ENCODE data around the gene SAPCD2.
A peak's percentile ranks its signal among the peaks of the same experiment; 100 is the strongest.

The SAPCD2 gene

GRCh38 chr9:137075275-137075775, 5.0 kb upstream of the SAPCD2 start:
- no peak overlapping the region for H3K4me3 ChIP-seq (ENCODE audit: low read length)
- H3K4me1 ChIP-seq (ENCODE audit: control insufficient read depth, insufficient read depth, low read length): peaks cover 42% of the 10 kb centered on the region
- no peak overlapping the region for H3K9ac ChIP-seq (ENCODE audit: low read length)
- H3K9me3 ChIP-seq (ENCODE audit: control insufficient read depth, low read length): no peaks in the 10 kb centered on the region
- H3K36me3 ChIP-seq (ENCODE audit: control insufficient read depth, insufficient read depth, low read length): no peaks in the 10 kb centered on the region
- H3K27me3 ChIP-seq (ENCODE audit: control insufficient read depth, insufficient read depth, low read length): no peaks in the 10 kb centered on the region

DNA sequence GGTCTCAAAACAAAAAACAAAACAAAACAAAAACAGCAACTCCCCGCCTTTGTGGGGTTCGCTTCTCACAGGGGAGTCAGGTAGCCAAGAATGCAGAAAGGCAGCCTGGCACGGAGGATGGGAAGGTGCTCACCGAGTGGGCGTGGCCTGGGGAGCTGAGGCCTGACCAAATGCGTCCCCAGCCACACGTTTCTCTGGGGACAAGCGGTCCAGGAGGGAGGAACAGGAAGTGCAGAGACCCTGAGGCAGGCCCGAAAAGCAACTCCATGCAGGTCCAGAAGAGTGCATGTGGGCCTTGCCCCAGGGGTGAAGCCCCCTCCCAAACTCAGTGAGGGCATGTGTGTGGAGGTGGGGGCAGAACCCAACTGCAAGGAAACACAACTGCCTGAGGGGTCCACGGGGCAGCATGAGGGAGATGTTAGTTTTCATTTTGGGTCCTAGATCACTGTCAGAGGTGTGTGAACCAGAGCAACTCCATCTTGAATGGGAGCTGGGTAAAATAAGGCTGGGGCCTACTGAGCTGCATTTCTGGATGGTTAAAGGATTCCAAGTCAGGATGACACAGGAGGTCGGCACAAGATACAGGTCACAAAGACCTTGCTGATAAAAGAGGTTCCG, 4.4 kb upstream of the SAPCD2 start:
- Histone ChIP-seq H3K4me3 (ENCODE audit: low read length) (no peak overlapping the region), H3K9me3 (ENCODE audit: control insufficient read depth, low read length) (no peaks in the 10 kb centered on the region), H3K27me3 (ENCODE audit: control insufficient read depth, insufficient read depth, low read length) (no peaks in the 10 kb centered on the region), H3K36me3 (ENCODE audit: control insufficient read depth, insufficient read depth, low read length) (no peaks in the 10 kb centered on the region), H3K4me1 (ENCODE audit: control insufficient read depth, insufficient read depth, low read length) (peaks cover 41% of the 10 kb centered on the region), H3K9ac (ENCODE audit: low read length) (no peak overlapping the region)

DNA sequence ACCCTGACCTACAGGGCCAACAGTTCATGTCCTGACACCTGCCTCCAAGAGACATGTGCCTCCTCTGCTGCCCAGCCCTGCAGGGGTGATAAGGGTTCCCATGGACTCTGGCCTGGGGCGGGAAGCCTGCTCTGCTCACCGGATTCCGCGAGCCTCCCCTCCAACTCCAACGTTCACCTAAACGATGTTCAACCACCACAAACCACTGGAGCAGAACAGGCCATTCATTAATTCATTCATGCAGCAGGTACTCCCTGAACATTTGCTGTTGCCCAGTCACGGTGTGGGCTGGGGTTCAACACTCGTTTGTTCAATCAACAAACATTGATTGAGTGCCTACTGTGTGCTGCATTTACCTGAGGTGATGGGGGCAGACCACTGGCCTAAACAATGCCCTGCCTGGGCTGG, 3.6 kb upstream of the SAPCD2 start:
- Histone ChIP-seq H3K9ac (ENCODE audit: low read length) (no peak overlapping the region), H3K9me3 (ENCODE audit: control insufficient read depth, low read length) (no peaks in the 10 kb centered on the region), H3K27me3 (ENCODE audit: control insufficient read depth, insufficient read depth, low read length) (peaks cover 4% of the 10 kb centered on the region), H3K4me3 (ENCODE audit: low read length) (no peak overlapping the region), H3K36me3 (ENCODE audit: control insufficient read depth, insufficient read depth, low read length) (no peaks in the 10 kb centered on the region), H3K4me1 (ENCODE audit: control insufficient read depth, insufficient read depth, low read length) (peaks cover 41% of the 10 kb centered on the region)

GRCh38 chr9:137071282-137071681, 925 bp upstream of the SAPCD2 start:
- Histone ChIP-seq H3K36me3 (ENCODE audit: control insufficient read depth, insufficient read depth, low read length) (no peaks in the 10 kb centered on the region), H3K4me1 (ENCODE audit: control insufficient read depth, insufficient read depth, low read length) (peaks cover 41% of the 10 kb centered on the region), H3K27me3 (ENCODE audit: control insufficient read depth, insufficient read depth, low read length) (peaks cover 13% of the 10 kb centered on the region), H3K9ac (ENCODE audit: low read length) (peak overlapping the region; percentile 65), H3K9me3 (ENCODE audit: control insufficient read depth, low read length) (no peaks in the 10 kb centered on the region), H3K4me3 (ENCODE audit: low read length) (no peak overlapping the region)

DNA sequence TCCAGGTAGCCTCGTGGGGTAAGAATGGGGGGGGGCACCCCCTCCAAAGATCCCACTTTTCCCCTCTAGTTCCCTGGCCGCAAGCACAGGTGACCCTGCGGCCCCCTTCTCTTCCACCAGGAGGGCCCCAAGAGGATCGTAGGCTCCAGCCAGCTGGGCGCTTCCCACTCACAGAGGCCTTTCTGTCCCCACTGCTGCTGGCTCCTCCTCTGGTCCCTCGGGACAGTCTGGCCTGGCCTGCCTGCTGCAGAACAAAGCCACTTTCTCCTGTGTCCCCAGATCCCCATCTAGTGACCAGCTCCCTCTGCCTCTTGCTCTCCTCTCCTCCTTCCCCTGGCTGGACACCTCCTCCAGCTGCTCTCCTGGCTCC, 534 bp upstream of the SAPCD2 start:
- H3K27me3 ChIP-seq (ENCODE audit: control insufficient read depth, insufficient read depth, low read length): peaks cover 13% of the 10 kb centered on the region
- no peak overlapping the region for H3K4me3 ChIP-seq (ENCODE audit: low read length)
- peak overlapping the region; percentile 65 for H3K9ac ChIP-seq (ENCODE audit: low read length)
- no peaks in the 10 kb centered on the region for H3K9me3 ChIP-seq (ENCODE audit: control insufficient read depth, low read length)
- H3K36me3 ChIP-seq (ENCODE audit: control insufficient read depth, insufficient read depth, low read length): no peaks in the 10 kb centered on the region
- peaks cover 42% of the 10 kb centered on the region for H3K4me1 ChIP-seq (ENCODE audit: control insufficient read depth, insufficient read depth, low read length)

DNA sequence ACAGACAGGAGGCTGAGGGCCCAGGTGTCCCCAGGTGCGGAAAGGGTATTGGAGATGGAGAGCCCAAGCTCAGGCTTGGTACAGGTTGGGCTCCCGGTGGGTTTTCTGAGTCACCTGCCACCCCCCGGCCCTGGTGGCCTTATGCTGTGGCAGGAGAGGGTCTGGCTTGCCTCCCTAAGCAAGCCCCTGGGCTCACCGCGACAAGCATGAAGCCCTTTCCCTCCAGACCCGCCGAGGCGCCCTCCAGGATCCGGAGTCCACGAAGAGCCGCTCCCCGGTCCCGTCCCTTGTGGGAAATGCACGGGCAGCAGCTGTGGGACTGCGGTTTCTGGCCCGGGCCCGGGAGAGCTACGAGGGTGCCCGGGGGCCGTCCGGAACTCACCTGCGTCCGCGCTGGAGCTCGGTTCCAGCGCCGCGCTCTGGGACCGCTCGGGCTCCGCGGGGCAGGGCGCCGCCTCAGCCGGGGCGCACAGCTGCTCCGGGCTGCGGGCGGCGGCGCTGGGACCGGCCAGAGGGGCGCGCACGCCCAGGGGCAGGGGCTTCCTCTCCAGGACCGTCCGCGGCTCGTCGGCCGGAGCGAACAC, 757 bp downstream of the SAPCD2 start:
- Histone ChIP-seq H3K9ac (ENCODE audit: low read length) (no peak overlapping the region), H3K27me3 (ENCODE audit: control insufficient read depth, insufficient read depth, low read length) (peaks cover 13% of the 10 kb centered on the region), H3K36me3 (ENCODE audit: control insufficient read depth, insufficient read depth, low read length) (no peaks in the 10 kb centered on the region), H3K4me3 (ENCODE audit: low read length) (no peak overlapping the region), H3K9me3 (ENCODE audit: control insufficient read depth, low read length) (no peaks in the 10 kb centered on the region), H3K4me1 (ENCODE audit: control insufficient read depth, insufficient read depth, low read length) (peaks cover 42% of the 10 kb centered on the region)

DNA sequence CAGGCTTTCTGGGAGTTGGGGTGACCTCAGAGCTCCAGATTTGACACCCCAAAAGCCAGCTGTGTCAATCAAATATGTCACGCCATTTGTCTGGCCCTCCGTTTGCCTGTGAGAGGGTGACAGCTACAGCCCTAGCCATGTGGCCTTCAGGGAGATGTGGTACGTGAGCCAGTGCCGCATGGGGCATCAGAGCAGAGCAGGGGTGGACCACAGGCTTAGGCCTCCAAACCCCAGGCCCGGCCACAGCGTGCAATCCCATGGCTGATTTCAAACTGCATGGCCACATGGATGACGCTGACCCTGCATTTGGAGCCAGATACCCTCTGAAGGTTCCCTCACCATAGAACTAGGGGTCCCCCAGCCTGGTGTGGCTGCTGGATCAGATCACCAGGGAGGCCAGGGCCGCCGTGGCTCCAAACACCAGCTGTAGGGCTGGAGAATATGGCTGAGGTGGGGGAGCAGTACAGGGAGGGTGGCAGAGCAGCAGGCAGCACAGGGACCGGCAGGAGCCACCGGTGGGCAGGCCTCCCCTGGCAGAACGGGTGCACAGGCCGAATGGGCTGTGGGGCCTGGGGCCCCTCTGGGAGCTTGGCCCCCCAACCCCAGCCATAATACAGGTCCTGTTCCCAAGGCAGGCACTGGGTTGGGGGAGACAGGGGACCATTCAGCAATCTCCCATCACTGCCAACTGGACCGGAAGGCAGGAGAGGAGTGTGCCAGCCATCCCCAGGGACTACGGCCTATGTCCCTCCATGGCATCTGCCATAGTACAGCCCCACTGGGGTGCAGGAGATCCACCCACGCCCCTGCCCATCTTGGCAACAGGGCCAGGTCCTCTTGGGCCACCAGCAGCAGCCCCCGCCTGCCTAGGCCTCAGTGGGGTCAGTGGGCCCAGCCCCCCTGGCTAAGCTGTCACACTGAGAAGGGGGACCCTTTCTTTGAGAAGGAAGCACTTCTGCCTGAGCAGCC, 1.5 kb downstream of the SAPCD2 start:
- no peaks in the 10 kb centered on the region for H3K36me3 ChIP-seq (ENCODE audit: control insufficient read depth, insufficient read depth, low read length)
- H3K9ac ChIP-seq (ENCODE audit: low read length): no peak overlapping the region
- no peaks in the 10 kb centered on the region for H3K9me3 ChIP-seq (ENCODE audit: control insufficient read depth, low read length)
- peaks cover 43% of the 10 kb centered on the region for H3K4me1 ChIP-seq (ENCODE audit: control insufficient read depth, insufficient read depth, low read length)
- H3K4me3 ChIP-seq (ENCODE audit: low read length): no peak overlapping the region
- peaks cover 13% of the 10 kb centered on the region for H3K27me3 ChIP-seq (ENCODE audit: control insufficient read depth, insufficient read depth, low read length)

- Histone ChIP-seq H3K4me3 (ENCODE audit: low read length) (no peak overlapping the region), H3K27me3 (ENCODE audit: control insufficient read depth, insufficient read depth, low read length) (peaks cover 13% of the 10 kb centered on the region), H3K36me3 (ENCODE audit: control insufficient read depth, insufficient read depth, low read length) (no peaks in the 10 kb centered on the region), H3K9me3 (ENCODE audit: control insufficient read depth, low read length) (no peaks in the 10 kb centered on the region), H3K4me1 (ENCODE audit: control insufficient read depth, insufficient read depth, low read length) (peaks cover 42% of the 10 kb centered on the region), H3K9ac (ENCODE audit: low read length) (no peak overlapping the region)
Measured at GRCh38 chr9:137067860-137068538, 2.4 kb downstream of the SAPCD2 start.

GRCh38 chr9:137066096-137066861, 4.1 kb downstream of the SAPCD2 start:
- Histone ChIP-seq H3K9me3 (ENCODE audit: control insufficient read depth, low read length) (no peaks in the 10 kb centered on the region), H3K4me3 (ENCODE audit: low read length) (no peak overlapping the region), H3K4me1 (ENCODE audit: control insufficient read depth, insufficient read depth, low read length) (peaks cover 41% of the 10 kb centered on the region), H3K36me3 (ENCODE audit: control insufficient read depth, insufficient read depth, low read length) (no peaks in the 10 kb centered on the region), H3K27me3 (ENCODE audit: control insufficient read depth, insufficient read depth, low read length) (peaks cover 13% of the 10 kb centered on the region), H3K9ac (ENCODE audit: low read length) (no peak overlapping the region)

GRCh38 chr9:137065336-137065967, 4.9 kb downstream of the SAPCD2 start:
- Histone ChIP-seq H3K4me1 (ENCODE audit: control insufficient read depth, insufficient read depth, low read length) (peaks cover 33% of the 10 kb centered on the region), H3K27me3 (ENCODE audit: control insufficient read depth, insufficient read depth, low read length) (peaks cover 13% of the 10 kb centered on the region), H3K9ac (ENCODE audit: low read length) (no peak overlapping the region)

DNA sequence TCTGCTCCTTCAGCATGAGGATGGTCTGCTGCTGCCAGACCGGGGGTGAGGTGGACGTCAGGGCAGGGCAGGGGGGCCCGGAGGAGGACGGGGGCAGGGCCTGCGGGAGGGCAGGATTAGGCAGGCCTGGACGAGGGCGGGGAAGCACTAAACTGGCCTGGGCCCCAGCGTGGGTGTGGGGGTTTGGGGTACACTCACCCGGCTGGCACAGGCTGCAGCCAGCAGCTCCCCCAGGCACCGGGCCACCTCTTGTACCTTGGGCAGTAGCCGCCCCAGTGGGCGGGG, 5.5 kb downstream of the SAPCD2 start:
- H3K36me3 ChIP-seq (ENCODE audit: control insufficient read depth, insufficient read depth, low read length): no peaks in the 10 kb centered on the region
- no peak overlapping the region for H3K4me3 ChIP-seq (ENCODE audit: low read length)

More at GRCh38 chr9:137065336-137065967, 4.9 kb downstream of the SAPCD2 start:
- no peaks in the 10 kb centered on the region for H3K36me3 ChIP-seq (ENCODE audit: control insufficient read depth, insufficient read depth, low read length)
- no peaks in the 10 kb centered on the region for H3K9me3 ChIP-seq (ENCODE audit: control insufficient read depth, low read length)
- no peak overlapping the region for H3K4me3 ChIP-seq (ENCODE audit: low read length)

More for the DNA sequence above, 5.5 kb downstream of the SAPCD2 start:
- peaks cover 33% of the 10 kb centered on the region for H3K4me1 ChIP-seq (ENCODE audit: control insufficient read depth, insufficient read depth, low read length)
- H3K9me3 ChIP-seq (ENCODE audit: control insufficient read depth, low read length): no peaks in the 10 kb centered on the region
- peaks cover 13% of the 10 kb centered on the region for H3K27me3 ChIP-seq (ENCODE audit: control insufficient read depth, insufficient read depth, low read length)
- no peak overlapping the region for H3K9ac ChIP-seq (ENCODE audit: low read length)
